H1 (cell line): ENCODE data around the gene MGAT2. TPM values are rescaled to one million over a fixed set of nuclear protein-coding genes. Genes with fewer than 3 reads are reported as not detected.

Experiments used
- CTCF ChIA-PET: fragments of 300-600 bp; sonication (Branson Sonifier 250); formaldehyde crosslinking; loops from one replicate; lab custom pipeline; 2021; ENCODE audit not compliant: partially characterized antibody; lab: Charles Lee
- POLR2A ChIA-PET: fragments of 300-600 bp; sonication (Branson Sonifier 250); formaldehyde crosslinking; loops from one replicate; lab custom pipeline; 2021; ENCODE audit warnings: inconsistent platforms; ENCODE audit not compliant: partially characterized antibody; lab: Charles Lee
- DNase-seq, 2 experiments: peaks; one replicate each; pipeline versions ENCODE4 v3.0.0 to v3.0.0-alpha.2; 2010 to 2022; ENCODE audit warnings: low spot score in 2 of 2, low read depth in 1 of 2, mixed read lengths in 1 of 2
- FAIRE-seq: peaks from 2 replicates; lab custom pipeline; 2011; peaks lifted over from hg19 to GRCh38; lab: Jason Lieb, UNC
- H2AFZ ChIP-seq: 2 replicates; pipeline ENCODE4 v1.8.1; 2012; ENCODE audit warnings: low read length, inconsistent platforms
- H2AK5ac ChIP-seq: 2 replicates; pipeline ENCODE4 v1.6.1; 2013; ENCODE audit warnings: low read depth, low read length
- H2BK120ac ChIP-seq: replicated peaks from 2 replicates; pipeline ENCODE3; 2013; ENCODE audit warnings: low read depth, low read length, inconsistent platforms
- H2BK12ac ChIP-seq: 2 replicates; pipeline ENCODE4 v1.6.1; 2013; ENCODE audit warnings: low read depth, low read length
- H2BK15ac ChIP-seq: 2 replicates; pipeline ENCODE4 v1.6.1; 2013; ENCODE audit warnings: low read length
- H2BK20ac ChIP-seq: 2 replicates; pipeline ENCODE4 v1.6.1; 2013; ENCODE audit warnings: low read length
- H2BK5ac ChIP-seq: 2 replicates; pipeline ENCODE4 v1.6.1; 2013; ENCODE audit warnings: low read depth, low read length
- H3K14ac ChIP-seq: 2 replicates; pipeline ENCODE4 v1.6.1; 2013; ENCODE audit warnings: inconsistent platforms; ENCODE audit not compliant: insufficient read length
- H3K18ac ChIP-seq: 2 replicates; pipeline ENCODE4 v1.6.1; 2013; ENCODE audit warnings: low read length; ENCODE audit errors: extremely low read depth
- H3K23ac ChIP-seq: 2 replicates; pipeline ENCODE4 v1.6.1; 2013; ENCODE audit warnings: inconsistent platforms; ENCODE audit not compliant: insufficient read length
- H3K23me2 ChIP-seq: 2 replicates; pipeline ENCODE4 v1.6.1; 2013; ENCODE audit warnings: low read depth, low read length
- H3K27ac ChIP-seq: 2 replicates; pipeline ENCODE4 v1.6.1; 2011; ENCODE audit warnings: low read depth, low read length, inconsistent platforms
- H3K27me3 ChIP-seq, 4 experiments: replicated peaks in 1 of 4; 1 replicate in 1 of 4; 2 replicates in 3 of 4; pipeline versions ENCODE4 v1.6.1 to v1.8.1; 2011 to 2013; ENCODE audit warnings: low read length in 3 of 4, mild to moderate bottlenecking in 3 of 4, inconsistent platforms in 2 of 4, mixed read lengths in 2 of 4, moderate library complexity in 1 of 4; ENCODE audit not compliant: control insufficient read depth in 3 of 4, insufficient read depth in 3 of 4; ENCODE audit errors: extremely low read depth in 1 of 4
- H3K36me3 ChIP-seq, 4 experiments: 2 replicates each; pipeline versions ENCODE4 v1.6.1 to v1.8.1; 2011 to 2013; ENCODE audit warnings: mild to moderate bottlenecking in 4 of 4, low read length in 3 of 4, moderate library complexity in 2 of 4, control low read depth in 1 of 4, inconsistent platforms in 1 of 4; ENCODE audit not compliant: insufficient read depth in 4 of 4, control insufficient read depth in 2 of 4
- H3K4ac ChIP-seq: replicated peaks from 2 replicates; pipeline ENCODE3; 2013; ENCODE audit warnings: low read length, low read depth, mixed read lengths, inconsistent platforms; ENCODE audit not compliant: insufficient read length
- H3K4me1 ChIP-seq, 4 experiments: replicated peaks in 1 of 4; 1 replicate in 1 of 4; 2 replicates in 3 of 4; pipeline versions ENCODE4 v1.6.1 to v1.8.1; 2011 to 2013; ENCODE audit warnings: low read length in 3 of 4, inconsistent platforms in 2 of 4, mixed read lengths in 1 of 4; ENCODE audit not compliant: insufficient read depth in 4 of 4, control insufficient read depth in 3 of 4
- H3K4me2 ChIP-seq, 2 experiments: 2 replicates each; pipeline versions ENCODE4 v1.6.1 to v1.8.1; 2011 to 2013; ENCODE audit warnings: low read depth in 2 of 2, low read length in 2 of 2, control low read depth in 1 of 2, inconsistent platforms in 1 of 2, mild to moderate bottlenecking in 1 of 2; ENCODE audit not compliant: insufficient read depth in 1 of 2
- H3K4me3 ChIP-seq, 4 experiments: fragments of 200-600, 300-600 bp in 1 of 4; sonication (generic), shearing (Covaris generic), sonication (Bioruptor Twin) in 1 of 4; 2 replicates each; pipeline versions ENCODE4 v1.5.1 to v1.8.1; 2011 to 2016; ENCODE audit warnings: low read length in 4 of 4, low read depth in 3 of 4, control low read depth in 2 of 4, inconsistent platforms in 2 of 4, mild to moderate bottlenecking in 2 of 4, mixed read lengths in 1 of 4, moderate library complexity in 1 of 4; ENCODE audit not compliant: insufficient read depth in 2 of 4; ENCODE audit errors: extremely low read depth in 1 of 4
- H3K56ac ChIP-seq: replicated peaks from 2 replicates; pipeline ENCODE3; 2013; ENCODE audit warnings: low read depth, mild to moderate bottlenecking, mixed read lengths, low read length, inconsistent platforms; ENCODE audit not compliant: insufficient read length
- H3K79me1 ChIP-seq: 2 replicates; pipeline ENCODE4 v1.6.1; 2013; ENCODE audit warnings: low read depth, low read length, control low read depth
- H3K79me2 ChIP-seq, 2 experiments: 2 replicates each; pipeline versions ENCODE4 v1.6.1 to v1.8.1; 2012 to 2013; ENCODE audit warnings: low read length in 2 of 2, mild to moderate bottlenecking in 2 of 2, inconsistent platforms in 1 of 2; ENCODE audit not compliant: insufficient read depth in 2 of 2, control insufficient read depth in 1 of 2
- H3K9ac ChIP-seq, 4 experiments: replicated peaks in 1 of 4; 1 replicate in 1 of 4; 2 replicates in 3 of 4; pipeline versions ENCODE4 v1.6.1 to v1.8.1; 2011 to 2013; ENCODE audit warnings: low read depth in 3 of 4, low read length in 3 of 4, control low read depth in 2 of 4, mild to moderate bottlenecking in 2 of 4, moderate library complexity in 2 of 4, inconsistent platforms in 1 of 4; ENCODE audit errors: extremely low read depth in 1 of 4
- H3K9me3 ChIP-seq, 2 experiments: 2 replicates each; pipeline versions ENCODE4 v1.6.1 to v1.8.1; 2012 to 2013; ENCODE audit warnings: mild to moderate bottlenecking in 2 of 2, moderate library complexity in 2 of 2, control low read depth in 1 of 2, inconsistent platforms in 1 of 2, low read depth in 1 of 2, low read length in 1 of 2, mixed read lengths in 1 of 2; ENCODE audit not compliant: insufficient read depth in 2 of 2
- H4K20me1 ChIP-seq, 2 experiments: replicated peaks in 1 of 2; 2 replicates each; pipeline versions ENCODE3 to v1.8.1; 2011 to 2013; ENCODE audit warnings: inconsistent platforms in 2 of 2, low read length in 2 of 2, mild to moderate bottlenecking in 1 of 2; ENCODE audit not compliant: insufficient read depth in 2 of 2, control insufficient read depth in 1 of 2
- H4K5ac ChIP-seq: 2 replicates; pipeline ENCODE4 v1.6.1; 2013; ENCODE audit warnings: low read length, low read depth, mixed read lengths, inconsistent platforms; ENCODE audit not compliant: insufficient read length
- H4K8ac ChIP-seq: 2 replicates; pipeline ENCODE4 v1.8.0; 2013; ENCODE audit warnings: mild to moderate bottlenecking, moderate library complexity, low read length, inconsistent platforms; ENCODE audit not compliant: insufficient read depth; ENCODE audit errors: extremely low read depth
- H4K91ac ChIP-seq: replicated peaks from 2 replicates; pipeline ENCODE3; 2013; ENCODE audit warnings: low read length, mixed read lengths, inconsistent platforms; ENCODE audit not compliant: insufficient read length
- BACH1 ChIP-seq: IDR thresholded peaks from 2 replicates; pipeline ENCODE4 v1.6.1; 2012; ENCODE audit warnings: low read length, improper control_type of control experiment
- CHD2 ChIP-seq: IDR thresholded peaks from 2 replicates; pipeline ENCODE4 v1.6.1; 2012; ENCODE audit warnings: low read length, improper control_type of control experiment
- GABPA ChIP-seq: IDR thresholded peaks from 2 replicates; pipeline ENCODE4 v1.6.1; 2011; ENCODE audit warnings: mild to moderate bottlenecking, low read length, moderate library complexity, borderline replicate concordance; ENCODE audit not compliant: insufficient read depth
- MAFK ChIP-seq: IDR thresholded peaks from 2 replicates; pipeline ENCODE4 v1.6.1; 2012; ENCODE audit warnings: low read depth, mild to moderate bottlenecking, improper control_type of control experiment, low read length
- POLR2AphosphoS5 ChIP-seq: IDR thresholded peaks from 2 replicates; pipeline ENCODE4 v1.6.1; 2011; ENCODE audit warnings: low read depth, low read length
- RAD21 ChIP-seq, 2 experiments: IDR thresholded peaks in 1 of 2; conservative IDR thresholded peaks in 1 of 2; 2 replicates each; pipeline ENCODE4 v1.6.1; 2011; ENCODE audit warnings: low read depth in 2 of 2, low read length in 2 of 2, improper control_type of control experiment in 1 of 2, inconsistent platforms in 1 of 2, mild to moderate bottlenecking in 1 of 2, moderate library complexity in 1 of 2
- SAP30 ChIP-seq: fragments of 300-600 bp; sonication (generic); IDR thresholded peaks from 2 replicates; pipeline ENCODE4 v1.7.1; 2012; ENCODE audit warnings: low read length, moderate library complexity, mild to moderate bottlenecking, inconsistent platforms; ENCODE audit not compliant: insufficient read depth, insufficient replicate concordance
- SIRT6 ChIP-seq: IDR thresholded peaks from one replicate; pipeline ENCODE4 v1.7.1; 2012; ENCODE audit warnings: low read length, inconsistent platforms
- SIX5 ChIP-seq: IDR thresholded peaks from 2 replicates; pipeline ENCODE4 v1.6.1; 2011; ENCODE audit warnings: mild to moderate bottlenecking, low read depth, low read length
- SRF ChIP-seq: IDR thresholded peaks from 2 replicates; pipeline ENCODE4 v1.6.1; 2011; ENCODE audit warnings: mild to moderate bottlenecking, low read depth, low read length, moderate library complexity
- TAF1 ChIP-seq: IDR thresholded peaks from 2 replicates; pipeline ENCODE4 v1.6.1; 2011; ENCODE audit warnings: mild to moderate bottlenecking, low read depth, low read length
- YY1 ChIP-seq: IDR thresholded peaks from 2 replicates; pipeline ENCODE4 v1.6.1; 2011; ENCODE audit warnings: low read depth, mild to moderate bottlenecking, low read length
- WGBS, 2 experiments: shearing (Covaris generic) in 1 of 2; methylation state at CpG; one replicate each; pipeline versions ENCODE4 v1.1.6 to v1.1.7; 2013 to 2015; ENCODE audit warnings: low lambda C conversion rate in 2 of 2, mixed read lengths in 2 of 2, inconsistent platforms in 1 of 2, low coverage in 1 of 2, missing lambda C conversion rate in 1 of 2; ENCODE audit not compliant: insufficient replicate concordance in 2 of 2, insufficient coverage in 1 of 2, insufficient read length in 1 of 2; ENCODE audit errors: extremely low coverage in 1 of 2, missing lambda C conversion rate in 1 of 2; 5-methylcytosine and 5-hydroxymethylcytosine counted together
- polyA plus RNA-seq, 7 experiments: library from polyadenylated mRNA; depleted of rRNA in 3 of 7; stranded (reverse) in 5 of 7; unstranded in 2 of 7; fragments of >200 nt in 5 of 7; fragments of 200-250 nt in 2 of 7; gene quantifications; 1 replicate in 5 of 7; 2 replicates in 1 of 7; 4 replicates in 1 of 7; pipeline versions ENCODE4 v1.2.1 to v1.2.3, GENCODE V29; 2011 to 2013; ENCODE audit warnings: missing spikeins in 2 of 7, mixed read lengths in 2 of 7
- total RNA-seq: library from RNA; stranded (reverse); fragmentation: NEBNext Ultra II Directional; extraction: Animal tissue kit (Norgen Biotek cat#: 25700); gene quantifications from 2 replicates; pipeline ENCODE4 v1.2.1, GENCODE V29; 2021

Gene MGAT2
- total and polyA plus RNA-seq, 2 of the 8 experiments (the other 6 are each of a cell fraction or from before 2014, with no cell fraction given): 10.6 to 23.7 TPM

GRCh38 chr14:49634547-49635334 is 14.1 kb downstream of the MGAT2 start, which contains the start of gene DNAAF2:
TSS of gene DNAAF2 (minus strand) at chr14:49635244. CDS start at chr14:49635149, 95 bp downstream.
- Histone ChIP-seq H3K27ac (peak within 1 kb of the TSS; percentile 95), H4K91ac (peak within 1 kb of the TSS; percentile 89), H3K36me3 (peaks cover 0 to 17% (median 0%) of the 10 kb centered on the region in 4 experiments; a peak in 1 of 8 replicates), H2AK5ac (no peak within 1 kb of the TSS), H2BK20ac (no peak within 1 kb of the TSS), H3K9ac (peak within 1 kb of the TSS; percentile 91 to 98 (median 98)), H3K4me2 (peak within 1 kb of the TSS; percentile 72 to 93), H2AFZ (peak within 1 kb of the TSS; percentile 91; the same call in 1 of the 2 replicates), H3K4me1 (no peaks in the 10 kb centered on the region), H2BK120ac (no peak within 1 kb of the TSS), H4K5ac (peak within 1 kb of the TSS; percentile 96), H3K18ac (peak within 1 kb of the TSS; percentile 99), H3K23ac (no peak within 1 kb of the TSS), H3K4ac (peak within 1 kb of the TSS; percentile 96), H3K56ac (peak within 1 kb of the TSS; percentile 97), H3K79me2 (peaks cover 5 to 79% of the 10 kb centered on the region in 2 experiments; a peak in 3 of 4 replicates), H3K9me3 (no peaks in the 10 kb centered on the region), H3K27me3 (no peaks in the 10 kb centered on the region), H4K8ac (peak within 1 kb of the TSS; percentile 96), H2BK5ac (peak within 1 kb of the TSS; percentile 95), H3K79me1 (0 out of 2 replicates have a peak, but pooled peaks cover 6% of the 10 kb centered on the region), H4K20me1 (peaks cover 4 to 8% of the 10 kb centered on the region in 2 experiments), H3K23me2 (peaks cover 11% of the 10 kb centered on the region; the same call in 1 of the 2 replicates), H3K14ac (no peak within 1 kb of the TSS), H2BK15ac (no peak within 1 kb of the TSS), H3K4me3 (peak within 1 kb of the TSS; percentile 88 to 98 (median 94)), H2BK12ac (peak within 1 kb of the TSS; percentile 17; the same call in 1 of the 2 replicates)
- POLR2A ChIA-PET: interaction anchor here (0.5 to 4.5 kb wide), 22 partner anchors 9 to 501 kb away, joined by 3 to 47 read pairs (median 6); partner anchors contain the start of genes KLHDC1, KLHDC2, LRR1 and MGAT2
- FAIRE-seq (no peak), DNase-seq (peak in 1 of 2 experiments; percentile 67)
- CTCF ChIA-PET: interaction anchor here (0.6 to 2.5 kb wide), 12 partner anchors 9 to 217 kb away, joined by 3 to 16 read pairs (median 5); partner anchors contain the start of genes KLHDC2, MGAT2, NEMF and RPL36AL
- WGBS, 2 experiments: 0% methylated on average over 78 of the region's 80 CpGs; no CpG with 5 or more reads in 1 of the 2 experiments
- TF ChIP-seq SIX5: no peak
- no peak for TF ChIP-seq RAD21 (IDR thresholded peaks at IDR 0.05 in 1 of 2, conservative IDR thresholded peaks at IDR 0.05 in 1 of 2; ENCODE audit: low read depth in 2 of 2, low read length in 2 of 2)
- TF ChIP-seq GABPA: no peak
- TF ChIP-seq CHD2: no peak
- TF ChIP-seq POLR2AphosphoS5: no peak; the same call in none of the 2 replicates
- no peak for TF ChIP-seq YY1
- no peak; the same call in 1 of the 2 replicates for TF ChIP-seq TAF1
- TF ChIP-seq SAP30: peak; percentile 89
- no peak for TF ChIP-seq SIRT6
- TF ChIP-seq BACH1: no peak
- no peak for TF ChIP-seq SRF
- TF ChIP-seq MAFK: no peak
